ENCODE measurements around the gene SF3B5. TPM values are rescaled to one million over a fixed set of nuclear protein-coding genes. Genes with fewer than 3 reads are reported as not detected.

Gene SF3B5
- total and polyA plus RNA-seq, 9 of the 15 experiments (the other 6 are each of a cell fraction or from before 2014, with no cell fraction given) = 238 to 1,211 (median 407) TPM

DNA sequence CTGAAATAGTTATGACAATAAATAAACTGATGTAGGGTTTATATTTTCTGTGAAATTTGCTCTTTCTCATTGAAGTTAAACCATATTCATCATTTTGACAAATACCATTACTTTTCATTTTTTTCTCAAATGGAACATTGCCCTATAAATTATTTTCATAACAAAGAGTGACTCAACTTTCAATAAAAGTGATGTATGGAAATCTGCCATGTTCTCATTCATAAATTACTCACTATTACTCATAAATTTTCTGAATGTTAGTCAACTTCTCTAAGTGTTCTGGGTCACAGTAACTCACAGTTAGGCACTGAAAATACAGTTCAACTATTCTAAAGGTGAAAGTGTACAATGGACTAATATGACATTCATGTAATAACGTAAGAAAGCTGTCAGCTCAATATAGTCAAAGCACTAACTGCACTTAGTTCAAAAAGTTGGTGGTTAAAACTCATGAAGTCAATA is 35.9 kb upstream of the SF3B5 start:
- H3K4me2 ChIP-seq (ENCODE audit: insufficient read depth, low read length) = no peak overlapping the region
- no peaks in the 10 kb centered on the region for H3K36me3 ChIP-seq (ENCODE audit: control insufficient read depth, insufficient read depth, low read length)
- peaks cover 0 to under 1% of the 10 kb centered on the region in 2 experiments; a peak in 2 of 5 replicates for H3K27me3 ChIP-seq (ENCODE audit: control insufficient read depth in 2 of 2, insufficient read depth in 2 of 2, low read length in 2 of 2)
- in situ Hi-C loops (cut with MboI) = no loop called here
- no peaks in the 10 kb centered on the region for H4K20me1 ChIP-seq (replicated peaks; ENCODE audit: control insufficient read depth, insufficient read depth, low read length)
- H3K9me3 ChIP-seq (replicated peaks; ENCODE audit: control insufficient read depth, insufficient read depth, low read depth, low read length) = no peaks in the 10 kb centered on the region
- no TSS peak for BruUV-seq (replicated peaks)
- no peaks in the 10 kb centered on the region for H3K79me2 ChIP-seq (ENCODE audit: control insufficient read depth, insufficient read depth, low read length)
- POLR2A ChIA-PET = no interaction called here
- FAIRE-seq = no peak
- DNase-seq (ENCODE audit: extremely low read depth in 1 of 4, low spot score in 3 of 4) = no peak
- intact Hi-C loops (cut with micrococcal nuclease) = no loop called here
- no peak overlapping the region for H3K9ac ChIP-seq (ENCODE audit: insufficient read depth in 1 of 2, low read depth in 2 of 2, low read length in 2 of 2)
- no peaks in the 10 kb centered on the region for H3K9me1 ChIP-seq (ENCODE audit: control insufficient read depth, insufficient read depth, low read length)
- no peak for ATAC-seq
- H3K27ac ChIP-seq (ENCODE audit: extremely low read depth, low read depth, low read length) = no peak overlapping the region
- CTCF ChIA-PET (ENCODE audit: low intra/inter-chr PET ratio) = no interaction called here
- 11% methylated on average over 1 of the region's 1 CpG for WGBS (ENCODE audit: insufficient coverage, low coverage, missing lambda C conversion rate)
- H2AFZ ChIP-seq (ENCODE audit: low read depth, low read length) = no peak overlapping the region; the same call in 1 of the 2 replicates
- 0 out of 5 replicates have a peak, but pooled peaks cover 0 to 2% of the 10 kb centered on the region in 2 experiments for H3K4me1 ChIP-seq (replicated peaks in 1 of 2; ENCODE audit: control insufficient read depth in 2 of 2, insufficient read depth in 2 of 2, low read length in 2 of 2)
- H3K4me3 ChIP-seq = no peak overlapping the region
- no peak for TF ChIP-seq ZNF140 (CRISPR knock-in tag; IDR thresholded peaks at IDR 0.05)
- TF ChIP-seq NCOA1 (IDR thresholded peaks at IDR 0.05; ENCODE audit: low read depth) = no peak
- no peak for TF ChIP-seq NCOA2 (IDR thresholded peaks at IDR 0.05; ENCODE audit: partially characterized antibody in 2 of 2)
- no peak for TF ChIP-seq SMAD4 (CRISPR knock-in tag; conservative IDR thresholded peaks at IDR 0.05)
- TF ChIP-seq, protein P1, sequence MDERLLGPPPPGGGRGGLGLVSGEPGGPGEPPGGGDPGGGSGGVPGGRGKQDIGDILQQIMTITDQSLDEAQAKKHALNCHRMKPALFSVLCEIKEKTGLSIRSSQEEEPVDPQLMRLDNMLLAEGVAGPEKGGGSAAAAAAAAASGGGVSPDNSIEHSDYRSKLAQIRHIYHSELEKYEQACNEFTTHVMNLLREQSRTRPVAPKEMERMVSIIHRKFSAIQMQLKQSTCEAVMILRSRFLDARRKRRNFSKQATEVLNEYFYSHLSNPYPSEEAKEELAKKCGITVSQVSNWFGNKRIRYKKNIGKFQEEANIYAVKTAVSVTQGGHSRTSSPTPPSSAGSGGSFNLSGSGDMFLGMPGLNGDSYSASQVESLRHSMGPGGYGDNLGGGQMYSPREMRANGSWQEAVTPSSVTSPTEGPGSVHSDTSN (CRISPR knock-in tag; IDR thresholded peaks at IDR 0.05; ENCODE audit: low read depth) = no peak
- TF ChIP-seq, protein P1 (tag; conservative IDR thresholded peaks at IDR 0.05; ENCODE audit: low read depth) = no peak
- TF ChIP-seq PML (IDR thresholded peaks at IDR 0.05; ENCODE audit: low read length) = no peak
- TF ChIP-seq POU5F1 (IDR thresholded peaks at IDR 0.05; ENCODE audit: borderline replicate concordance, low read depth, low read length, partially characterized antibody) = no peak
- TF ChIP-seq RBM15 (IDR thresholded peaks at IDR 0.05; ENCODE audit: insufficient read depth, low read length) = no peak
- TF ChIP-seq, protein P2, sequence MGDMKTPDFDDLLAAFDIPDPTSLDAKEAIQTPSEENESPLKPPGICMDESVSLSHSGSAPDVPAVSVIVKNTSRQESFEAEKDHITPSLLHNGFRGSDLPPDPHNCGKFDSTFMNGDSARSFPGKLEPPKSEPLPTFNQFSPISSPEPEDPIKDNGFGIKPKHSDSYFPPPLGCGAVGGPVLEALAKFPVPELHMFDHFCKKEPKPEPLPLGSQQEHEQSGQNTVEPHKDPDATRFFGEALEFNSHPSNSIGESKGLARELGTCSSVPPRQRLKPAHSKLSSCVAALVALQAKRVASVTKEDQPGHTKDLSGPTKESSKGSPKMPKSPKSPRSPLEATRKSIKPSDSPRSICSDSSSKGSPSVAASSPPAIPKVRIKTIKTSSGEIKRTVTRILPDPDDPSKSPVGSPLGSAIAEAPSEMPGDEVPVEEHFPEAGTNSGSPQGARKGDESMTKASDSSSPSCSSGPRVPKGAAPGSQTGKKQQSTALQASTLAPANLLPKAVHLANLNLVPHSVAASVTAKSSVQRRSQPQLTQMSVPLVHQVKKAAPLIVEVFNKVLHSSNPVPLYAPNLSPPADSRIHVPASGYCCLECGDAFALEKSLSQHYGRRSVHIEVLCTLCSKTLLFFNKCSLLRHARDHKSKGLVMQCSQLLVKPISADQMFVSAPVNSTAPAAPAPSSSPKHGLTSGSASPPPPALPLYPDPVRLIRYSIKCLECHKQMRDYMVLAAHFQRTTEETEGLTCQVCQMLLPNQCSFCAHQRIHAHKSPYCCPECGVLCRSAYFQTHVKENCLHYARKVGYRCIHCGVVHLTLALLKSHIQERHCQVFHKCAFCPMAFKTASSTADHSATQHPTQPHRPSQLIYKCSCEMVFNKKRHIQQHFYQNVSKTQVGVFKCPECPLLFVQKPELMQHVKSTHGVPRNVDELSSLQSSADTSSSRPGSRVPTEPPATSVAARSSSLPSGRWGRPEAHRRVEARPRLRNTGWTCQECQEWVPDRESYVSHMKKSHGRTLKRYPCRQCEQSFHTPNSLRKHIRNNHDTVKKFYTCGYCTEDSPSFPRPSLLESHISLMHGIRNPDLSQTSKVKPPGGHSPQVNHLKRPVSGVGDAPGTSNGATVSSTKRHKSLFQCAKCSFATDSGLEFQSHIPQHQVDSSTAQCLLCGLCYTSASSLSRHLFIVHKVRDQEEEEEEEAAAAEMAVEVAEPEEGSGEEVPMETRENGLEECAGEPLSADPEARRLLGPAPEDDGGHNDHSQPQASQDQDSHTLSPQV (IDR thresholded peaks at IDR 0.05) = no peak
- TF ChIP-seq, protein P3, sequence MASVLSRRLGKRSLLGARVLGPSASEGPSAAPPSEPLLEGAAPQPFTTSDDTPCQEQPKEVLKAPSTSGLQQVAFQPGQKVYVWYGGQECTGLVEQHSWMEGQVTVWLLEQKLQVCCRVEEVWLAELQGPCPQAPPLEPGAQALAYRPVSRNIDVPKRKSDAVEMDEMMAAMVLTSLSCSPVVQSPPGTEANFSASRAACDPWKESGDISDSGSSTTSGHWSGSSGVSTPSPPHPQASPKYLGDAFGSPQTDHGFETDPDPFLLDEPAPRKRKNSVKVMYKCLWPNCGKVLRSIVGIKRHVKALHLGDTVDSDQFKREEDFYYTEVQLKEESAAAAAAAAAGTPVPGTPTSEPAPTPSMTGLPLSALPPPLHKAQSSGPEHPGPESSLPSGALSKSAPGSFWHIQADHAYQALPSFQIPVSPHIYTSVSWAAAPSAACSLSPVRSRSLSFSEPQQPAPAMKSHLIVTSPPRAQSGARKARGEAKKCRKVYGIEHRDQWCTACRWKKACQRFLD (CRISPR knock-in tag; IDR thresholded peaks at IDR 0.05) = no peak
- TF ChIP-seq ZFP30 (CRISPR knock-in tag; IDR thresholded peaks at IDR 0.05; ENCODE audit: borderline replicate concordance) = no peak
- TF ChIP-seq ELF1 (tag; IDR thresholded peaks at IDR 0.05) = no peak
